OCI-LY7 (cell line): ENCODE measurements around the gene TRPC1.

Source experiments
- CTCF ChIP-seq: fragments of 200-600 bp; sonication (generic); conservative IDR thresholded peaks from 2 replicates; pipeline ENCODE4 v1.5.1; 2014; ENCODE audit warnings: mild to moderate bottlenecking, antibody characterized with exemption, low read length, moderate library complexity, mixed read lengths
- EZH2phosphoT487 ChIP-seq: fragments of 200-600 bp; sonication (generic); IDR thresholded peaks from 2 replicates; pipeline ENCODE4 v1.6.1; 2018; ENCODE audit warnings: low read depth, borderline replicate concordance, mild to moderate bottlenecking, mixed run types, antibody characterized with exemption, low read length, moderate library complexity, mixed read lengths

GRCh38 chr3:142709207-142709606 lies 14.6 kb upstream of the TRPC1 start:
- TF ChIP-seq CTCF (no peak), EZH2phosphoT487 (no peak)
